ENCODE data around the gene FGFRL1. TPM values are rescaled to one million over a fixed set of nuclear protein-coding genes. Genes with fewer than 3 reads are reported as not detected.

FGFRL1 gene
- total RNA-seq, 1 experiment from 2014 or later: 26.1 TPM

DNA sequence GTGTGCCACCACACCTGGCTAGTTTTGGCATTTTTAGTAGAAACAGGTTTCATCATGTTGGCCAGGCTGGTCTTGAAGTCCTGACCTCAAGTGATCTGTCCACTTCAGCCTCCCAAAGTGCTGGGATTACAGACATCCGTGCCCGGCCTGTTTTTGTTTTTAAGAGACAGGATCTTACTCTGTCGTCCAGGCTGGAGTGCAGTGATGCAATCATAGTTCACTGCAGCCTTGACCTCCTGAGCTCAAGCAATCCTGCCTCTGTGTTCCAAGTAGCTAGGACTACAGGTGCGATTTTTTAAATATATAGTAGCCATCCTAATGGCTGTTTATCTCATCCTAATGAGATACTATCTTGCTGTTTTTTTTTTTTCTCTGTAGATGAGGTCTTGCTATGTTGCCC, 54.3 kb downstream of the FGFRL1 start:
- no peak overlapping the region for H3K4me2 ChIP-seq (ENCODE audit: insufficient read depth, insufficient read length, low read length)
- TF ChIP-seq, protein P1, sequence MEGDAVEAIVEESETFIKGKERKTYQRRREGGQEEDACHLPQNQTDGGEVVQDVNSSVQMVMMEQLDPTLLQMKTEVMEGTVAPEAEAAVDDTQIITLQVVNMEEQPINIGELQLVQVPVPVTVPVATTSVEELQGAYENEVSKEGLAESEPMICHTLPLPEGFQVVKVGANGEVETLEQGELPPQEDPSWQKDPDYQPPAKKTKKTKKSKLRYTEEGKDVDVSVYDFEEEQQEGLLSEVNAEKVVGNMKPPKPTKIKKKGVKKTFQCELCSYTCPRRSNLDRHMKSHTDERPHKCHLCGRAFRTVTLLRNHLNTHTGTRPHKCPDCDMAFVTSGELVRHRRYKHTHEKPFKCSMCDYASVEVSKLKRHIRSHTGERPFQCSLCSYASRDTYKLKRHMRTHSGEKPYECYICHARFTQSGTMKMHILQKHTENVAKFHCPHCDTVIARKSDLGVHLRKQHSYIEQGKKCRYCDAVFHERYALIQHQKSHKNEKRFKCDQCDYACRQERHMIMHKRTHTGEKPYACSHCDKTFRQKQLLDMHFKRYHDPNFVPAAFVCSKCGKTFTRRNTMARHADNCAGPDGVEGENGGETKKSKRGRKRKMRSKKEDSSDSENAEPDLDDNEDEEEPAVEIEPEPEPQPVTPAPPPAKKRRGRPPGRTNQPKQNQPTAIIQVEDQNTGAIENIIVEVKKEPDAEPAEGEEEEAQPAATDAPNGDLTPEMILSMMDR (conservative IDR thresholded peaks at IDR 0.05): no peak
- H3K14ac ChIP-seq (ENCODE audit: insufficient read depth, low read length): no peak overlapping the region
- Mint-ChIP-seq H3K9me3 (peaks cover 3 to 6% of the 10 kb centered on the region in 2 experiments; a peak in 2 of 5 replicates), H3K27me3 (ENCODE audit: low read depth) (peaks cover 66% of the 10 kb centered on the region), H3K4me1 (no peaks in the 10 kb centered on the region), H3K27ac (no peak overlapping the region), H3K36me3 (ENCODE audit: insufficient read depth in 1 of 3, low read depth in 3 of 3) (no peaks in the 10 kb centered on the region; a peak in 1 of 7 replicates), H3K4me3 (no peak overlapping the region)
- no peaks in the 10 kb centered on the region for H3K23me2 ChIP-seq (ENCODE audit: insufficient read length, low read depth, low read length, poor library complexity, severe bottlenecking)
- H3K56ac ChIP-seq (ENCODE audit: insufficient read length, low read depth, low read length): no peak overlapping the region
- no peaks in the 10 kb centered on the region for H3K79me2 ChIP-seq (ENCODE audit: insufficient read depth, low read length)
- DNase-seq: no peak
- no peak overlapping the region for H3K9ac ChIP-seq (ENCODE audit: extremely low read depth, insufficient read length, low read length)
- H3K23ac ChIP-seq (ENCODE audit: insufficient read length, low read depth, low read length): no peak overlapping the region
- no peak overlapping the region for H2BK15ac ChIP-seq (ENCODE audit: low read depth, low read length)
- H2AFZ ChIP-seq (ENCODE audit: low read length): no peak overlapping the region
- no CpG with 5 or more reads among the region's 4 CpGs for whole genome bisulfite sequencing (ENCODE audit: extremely low coverage, insufficient read length, low lambda C conversion rate)
- no peak overlapping the region for H4K5ac ChIP-seq (ENCODE audit: insufficient read length, low read depth, low read length)
- no peak overlapping the region for H3T11ph ChIP-seq (ENCODE audit: low read length)
- no peaks in the 10 kb centered on the region for H3K4me1 ChIP-seq (ENCODE audit: insufficient read depth, low read length)
- H3K4ac ChIP-seq (ENCODE audit: low read depth, low read length): no peak overlapping the region
- H3K27ac ChIP-seq (ENCODE audit: insufficient read length, low read depth, low read length): no peak overlapping the region
- no peaks in the 10 kb centered on the region for H3K79me1 ChIP-seq (ENCODE audit: insufficient read depth, low read depth, low read length, poor library complexity, severe bottlenecking)
- no peak overlapping the region for H2BK120ac ChIP-seq (ENCODE audit: low read depth, low read length, poor library complexity, severe bottlenecking)
- H4K91ac ChIP-seq (ENCODE audit: insufficient read length, low read depth, low read length): no peak overlapping the region
- no peak overlapping the region for H2BK5ac ChIP-seq (ENCODE audit: insufficient read length, low read length)
- no peak overlapping the region for H2AK5ac ChIP-seq (ENCODE audit: insufficient read length, low read length)
- H4K20me1 ChIP-seq (ENCODE audit: control insufficient read depth, insufficient read depth, insufficient read length): no peaks in the 10 kb centered on the region
- H3K27me3 ChIP-seq (ENCODE audit: insufficient read depth, low read length): no peaks in the 10 kb centered on the region
- H3K9me3 ChIP-seq (ENCODE audit: control insufficient read depth, low read depth, low read length): no peaks in the 10 kb centered on the region
- no peak overlapping the region for H2BK20ac ChIP-seq (ENCODE audit: low read depth, low read length, poor library complexity, severe bottlenecking)
- no peak overlapping the region for H3K18ac ChIP-seq (ENCODE audit: insufficient read length, low read depth, low read length)
- H2BK12ac ChIP-seq (ENCODE audit: insufficient read length, low read depth, low read length): no peak overlapping the region
- no peak overlapping the region for H4K8ac ChIP-seq (replicated peaks; ENCODE audit: insufficient read length, low read depth, low read length)

Measured in H9 (cell line).